Ascending aorta (tissue), 2 donors: Measurements from ENCODE around the gene ADCY7. TPM values are rescaled to one million over a fixed set of nuclear protein-coding genes. Genes with fewer than 3 reads are reported as not detected.

Experiments
- DNase-seq, 2 donors: peaks; one replicate each; pipeline ENCODE4 v3.0.0-alpha.2; 2019; ENCODE audit warnings: low spot score in 2 of 2
- H3K27ac ChIP-seq, 2 donors: fragments of 200-600 bp; sonication (generic); one replicate each; pipeline ENCODE4 v1.5.1; 2016 to 2017; ENCODE audit warnings: mild to moderate bottlenecking in 1 of 2
- H3K27me3 ChIP-seq: fragments of 200-600 bp; sonication (generic); one replicate; pipeline ENCODE4 v1.5.1; 2017
- H3K36me3 ChIP-seq, 2 donors: fragments of 200-600 bp; sonication (generic); one replicate each; pipeline ENCODE4 v1.5.1; 2016
- H3K4me1 ChIP-seq, 2 donors: fragments of 200-600 bp; sonication (generic); one replicate each; pipeline ENCODE4 v1.5.1; 2016 to 2017; ENCODE audit warnings: mild to moderate bottlenecking in 1 of 2
- H3K4me3 ChIP-seq, 2 donors: fragments of 200-600 bp; sonication (generic); one replicate each; pipeline ENCODE4 v1.5.1; 2016 to 2017; ENCODE audit warnings: mild to moderate bottlenecking in 1 of 2
- H3K9me3 ChIP-seq, 2 donors: fragments of 200-600 bp; sonication (generic); one replicate each; pipeline ENCODE4 v1.5.1; 2016
- CTCF ChIP-seq, 3 experiments: fragments of 200-600 bp in 2 of 3; fragments of 450-650 bp in 1 of 3; sonication (generic) in 2 of 3; IDR thresholded peaks; one replicate each; pipeline ENCODE4 v1.5.1; 2016 to 2019; ENCODE audit warnings: antibody characterized with exemption in 3 of 3, mild to moderate bottlenecking in 1 of 3, moderate library complexity in 1 of 3
- intact Hi-C: fragments of 100-400 bp; cut with DNase I; formaldehyde crosslinking; loops from one replicate; pipeline ENCODE4 v1.15.1; 2023
- total RNA-seq: library from RNA; depleted of rRNA; stranded (reverse); fragments of >200 nt; gene quantifications from one replicate; pipeline ENCODE4 v1.1.0, GENCODE V29; 2016

ADCY7 gene
- total RNA-seq, 1 donor from 2014 or later: 8.2 TPM

- Histone ChIP-seq H3K4me1 (peaks cover 10 to 13% of the 10 kb centered on the region in 2 donors), H3K27me3 (no peaks in the 10 kb centered on the region), H3K27ac (peak overlapping the region in 1 of 2 donors; percentile 2), H3K36me3 (no peaks in the 10 kb centered on the region), H3K9me3 (no peaks in the 10 kb centered on the region), H3K4me3 (peak overlapping the region; percentile 71 to 77)
- no peak for DNase-seq
- intact Hi-C loops: loop anchor here (2.0 to 5.0 kb wide), 2 partner anchors 18 to 121 kb away; partner anchors contain the start of gene BRD7
- TF ChIP-seq CTCF (IDR thresholded peaks at IDR 0.05): no peak
These were observed 19.8 kb upstream of the ADCY7 start for GRCh38 chr16:50246299-50247122.

GRCh38 chr16:50247123-50247905 lies 19.0 kb upstream of the ADCY7 start:
- Histone ChIP-seq H3K4me3 (peak overlapping the region in 1 of 2 donors; percentile 77), H3K27ac (no peak overlapping the region), H3K9me3 (no peaks in the 10 kb centered on the region), H3K27me3 (no peaks in the 10 kb centered on the region), H3K36me3 (no peaks in the 10 kb centered on the region), H3K4me1 (peaks cover 10 to 21% of the 10 kb centered on the region in 2 donors)
- intact Hi-C loops: loop anchor here (2.0 to 5.0 kb wide), 2 partner anchors 17 to 120 kb away; partner anchors contain the start of gene BRD7
- no peak for DNase-seq
- no peak for TF ChIP-seq CTCF (IDR thresholded peaks at IDR 0.05)

GRCh38 chr16:50247906-50248608 lies 18.3 kb upstream of the ADCY7 start:
- Histone ChIP-seq H3K36me3 (no peaks in the 10 kb centered on the region), H3K4me1 (peaks cover 10 to 23% of the 10 kb centered on the region in 2 donors), H3K4me3 (no peak overlapping the region), H3K9me3 (no peaks in the 10 kb centered on the region), H3K27me3 (no peaks in the 10 kb centered on the region), H3K27ac (no peak overlapping the region)
- TF ChIP-seq CTCF (IDR thresholded peaks at IDR 0.05): no peak
- intact Hi-C loops: loop anchor here (2.0 to 5.0 kb wide), 2 partner anchors 17 to 119 kb away; partner anchors contain the start of gene BRD7
- DNase-seq: no peak

DNA sequence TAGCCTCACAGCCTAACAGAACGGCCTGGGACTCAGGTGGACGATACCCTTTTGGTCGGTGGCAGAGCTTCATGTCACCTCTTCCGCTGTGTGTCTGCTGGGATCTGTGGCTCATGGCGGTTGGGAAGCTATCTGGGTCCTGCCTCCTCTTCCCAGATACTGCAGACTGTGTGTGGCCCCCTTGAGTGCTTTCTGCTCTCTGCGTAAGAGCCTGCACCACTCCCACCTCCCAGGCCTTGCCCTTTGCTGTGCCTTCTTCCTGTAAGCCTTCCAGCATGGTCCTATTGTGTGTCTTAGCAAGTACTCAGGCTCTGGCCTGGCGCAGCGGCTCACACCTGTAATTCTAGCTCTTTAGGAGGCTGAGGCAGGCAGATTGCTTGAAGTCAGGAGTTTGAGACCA lies 17.5 kb upstream of the ADCY7 start:
- H3K4me1 ChIP-seq: peaks cover 10 to 23% of the 10 kb centered on the region in 2 donors
- no peak overlapping the region for H3K27ac ChIP-seq
- H3K36me3 ChIP-seq: no peaks in the 10 kb centered on the region
- DNase-seq: no peak
- H3K27me3 ChIP-seq: no peaks in the 10 kb centered on the region
- TF ChIP-seq CTCF (IDR thresholded peaks at IDR 0.05): no peak
- H3K9me3 ChIP-seq: no peaks in the 10 kb centered on the region
- H3K4me3 ChIP-seq: no peak overlapping the region
- intact Hi-C loops: loop anchor here (5.0 kb wide), 1 partner anchor 118 kb away; the partner anchor contains the start of gene BRD7

DNA sequence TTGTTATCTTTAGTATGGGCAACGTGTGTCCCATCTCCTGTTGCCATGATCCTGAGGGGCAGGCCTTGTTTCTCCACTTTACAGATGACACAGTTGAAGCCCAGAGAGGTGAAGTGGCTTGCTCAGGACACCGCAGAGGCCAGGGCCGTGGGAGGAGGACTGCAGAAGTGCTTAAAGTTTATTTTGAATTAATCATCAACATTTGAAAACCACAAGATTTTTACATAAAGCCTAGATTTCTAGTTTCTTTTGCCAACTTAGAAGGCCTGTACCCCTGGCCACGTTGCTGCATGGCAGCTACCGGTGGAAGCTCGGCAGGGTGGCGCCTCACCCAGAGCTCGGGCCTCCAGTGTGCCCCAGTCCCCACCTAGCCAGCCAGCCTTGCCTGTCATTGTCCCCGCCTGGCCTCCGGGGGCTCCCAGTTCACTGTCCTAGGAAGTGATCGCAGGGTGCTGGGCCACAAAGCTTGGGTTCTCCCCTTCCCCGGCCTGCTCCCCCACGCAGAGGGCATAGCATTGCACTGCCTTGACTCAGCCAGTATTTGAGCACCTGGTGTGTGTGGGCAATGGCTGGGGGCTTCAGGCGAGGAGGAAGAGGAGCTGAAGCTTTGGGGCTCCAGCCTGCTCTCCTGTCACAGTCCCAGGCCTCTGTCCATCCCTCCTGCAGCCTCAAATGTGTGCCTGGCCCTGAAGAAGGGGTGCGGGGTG lies 14.8 kb upstream of the ADCY7 start:
- DNase-seq: no peak
- Histone ChIP-seq H3K36me3 (no peaks in the 10 kb centered on the region), H3K4me3 (no peak overlapping the region), H3K4me1 (peaks cover under 1 to 20% of the 10 kb centered on the region in 2 donors), H3K27ac (peak overlapping the region in 1 of 2 donors; percentile 11), H3K27me3 (no peaks in the 10 kb centered on the region), H3K9me3 (no peaks in the 10 kb centered on the region)
- no peak for TF ChIP-seq CTCF (IDR thresholded peaks at IDR 0.05)
- intact Hi-C loops: no loop called here
